Measurements from ENCODE around the gene GAB4. TPM values are rescaled to one million over a fixed set of nuclear protein-coding genes. Genes with fewer than 3 reads are reported as not detected.

Gene GAB4
- total and polyA plus RNA-seq, 2 experiments from 2014 or later: 1.5 to 1.7 TPM

- no peaks in the 10 kb centered on the region for H3K36me3 ChIP-seq (ENCODE audit: insufficient read depth)
- H3K9me3 Mint-ChIP-seq: peaks cover 84% of the 10 kb centered on the region
- H3K36me3 Mint-ChIP-seq (ENCODE audit: low read depth): peaks cover 5% of the 10 kb centered on the region; the same call in 2 of the 3 replicates
- H3K27ac Mint-ChIP-seq: no peak overlapping the region
- H3K4me1 Mint-ChIP-seq: no peaks in the 10 kb centered on the region
- no peaks in the 10 kb centered on the region for H3K79me2 ChIP-seq (replicated peaks; ENCODE audit: insufficient read depth)
- no peaks in the 10 kb centered on the region for H3K27me3 ChIP-seq (ENCODE audit: insufficient read depth)
- H4K20me1 ChIP-seq (replicated peaks; ENCODE audit: insufficient read depth): no peaks in the 10 kb centered on the region
- H3K27me3 Mint-ChIP-seq (ENCODE audit: insufficient read depth, low read depth, poor library complexity): peaks cover 6% of the 10 kb centered on the region
- no peak overlapping the region for H3K4me2 ChIP-seq
- no peak overlapping the region for H2AFZ ChIP-seq
- no peak for ATAC-seq
- no peaks in the 10 kb centered on the region for H3F3A ChIP-seq (replicated peaks; ENCODE audit: low read depth)
- peaks cover 4% of the 10 kb centered on the region; the same call in 1 of the 2 replicates for H3K9me2 ChIP-seq (ENCODE audit: insufficient read depth)
- no peak for TF ChIP-seq STAT1 (IDR thresholded peaks at IDR 0.05; ENCODE audit: unreplicated experiment)
- no peak for TF ChIP-seq JUNB (IDR thresholded peaks at IDR 0.05; ENCODE audit: unreplicated experiment)
- TF ChIP-seq CREB1 (CRISPR knock-in tag; IDR thresholded peaks at IDR 0.05; ENCODE audit: low read depth): no peak
- no peak for DNase-seq (ENCODE audit: low spot score)
- H3K4me1 ChIP-seq (ENCODE audit: insufficient read depth): no peaks in the 10 kb centered on the region
- no peak overlapping the region for H3K27ac ChIP-seq (ENCODE audit: low read depth)
- H3K4me3 Mint-ChIP-seq: no peak overlapping the region
- no peak overlapping the region for H3K4me3 ChIP-seq
Observed at GRCh38 chr22:16956290-16956689, 51.7 kb downstream of the GAB4 start.

GRCh38 chr22:16955678-16956210 is 52.3 kb downstream of the GAB4 start:
- no peak overlapping the region for H3K4me3 ChIP-seq
- no peak overlapping the region for H2AFZ ChIP-seq
- H3K9me3 Mint-ChIP-seq: peaks cover 84% of the 10 kb centered on the region
- no peak for ATAC-seq
- H3K27ac Mint-ChIP-seq: no peak overlapping the region
- H3K4me3 Mint-ChIP-seq: no peak overlapping the region
- H3K4me1 ChIP-seq (ENCODE audit: insufficient read depth): no peaks in the 10 kb centered on the region
- H3K36me3 Mint-ChIP-seq (ENCODE audit: low read depth): peaks cover 4% of the 10 kb centered on the region; the same call in 2 of the 3 replicates
- no peaks in the 10 kb centered on the region for H3K4me1 Mint-ChIP-seq
- no peaks in the 10 kb centered on the region for H3K36me3 ChIP-seq (ENCODE audit: insufficient read depth)
- no peaks in the 10 kb centered on the region for H3K79me2 ChIP-seq (replicated peaks; ENCODE audit: insufficient read depth)
- H3K9me2 ChIP-seq (ENCODE audit: insufficient read depth): peaks cover 4% of the 10 kb centered on the region; the same call in 1 of the 2 replicates
- no peak overlapping the region for H3K27ac ChIP-seq (ENCODE audit: low read depth)
- DNase-seq (ENCODE audit: low spot score): no peak
- no peak for TF ChIP-seq ZNF114 (CRISPR knock-in tag; IDR thresholded peaks at IDR 0.05)
- no peak for TF ChIP-seq EZH2 (IDR thresholded peaks at IDR 0.05; ENCODE audit: low read depth, unreplicated experiment)
- no peak for TF ChIP-seq CREB1 (CRISPR knock-in tag; IDR thresholded peaks at IDR 0.05; ENCODE audit: low read depth)
- TF ChIP-seq ETS1 (IDR thresholded peaks at IDR 0.05): no peak
- TF ChIP-seq STAT1 (IDR thresholded peaks at IDR 0.05; ENCODE audit: unreplicated experiment): no peak
- TF ChIP-seq EZH2phosphoT487 (IDR thresholded peaks at IDR 0.05; ENCODE audit: unreplicated experiment): no peak
- TF ChIP-seq REST (IDR thresholded peaks at IDR 0.05; ENCODE audit: unreplicated experiment): no peak
- no peak for TF ChIP-seq JUNB (IDR thresholded peaks at IDR 0.05; ENCODE audit: unreplicated experiment)
- H3K27me3 ChIP-seq (ENCODE audit: insufficient read depth): no peaks in the 10 kb centered on the region
- no peaks in the 10 kb centered on the region for H4K20me1 ChIP-seq (replicated peaks; ENCODE audit: insufficient read depth)
- H3F3A ChIP-seq (replicated peaks; ENCODE audit: low read depth): no peaks in the 10 kb centered on the region
- H3K27me3 Mint-ChIP-seq (ENCODE audit: insufficient read depth, low read depth, poor library complexity): peaks cover 6% of the 10 kb centered on the region
- H3K4me2 ChIP-seq: no peak overlapping the region
